Ovary (tissue), 9 donors: ENCODE measurements around the gene WDR81. TPM values are rescaled to one million over a fixed set of nuclear protein-coding genes. Genes with fewer than 3 reads are reported as not detected.

Source experiments
- DNase-seq, 5 donors: peaks; one replicate each; pipeline ENCODE4 v3.0.0-alpha.2; 2019 to 2020
- H3K27ac ChIP-seq, 2 donors: fragments of 200-600 bp; one replicate each; pipeline versions ENCODE4 v1.5.1 to v1.8.0; 2019 to 2022
- H3K27me3 ChIP-seq: fragments of 200-600 bp; one replicate; pipeline ENCODE4 v1.8.0; 2022
- H3K36me3 ChIP-seq: fragments of 200-600 bp; sonication (generic); one replicate; pipeline ENCODE4 v1.5.1; 2019
- H3K4me1 ChIP-seq: one replicate; pipeline ENCODE4 v1.8.1; 2013; ENCODE audit warnings: mild to moderate bottlenecking, moderate library complexity; ENCODE audit not compliant: insufficient read depth
- H3K4me3 ChIP-seq: fragments of 200-600 bp; sonication (generic); one replicate; pipeline ENCODE4 v1.5.1; 2017
- H3K9me3 ChIP-seq, 2 donors: fragments of 200-600 bp in 1 of 2; sonication (generic) in 1 of 2; one replicate each; pipeline versions ENCODE4 v1.5.1 to v1.8.1; 2013 to 2019; ENCODE audit warnings: mild to moderate bottlenecking in 1 of 2, moderate library complexity in 1 of 2
- CTCF ChIP-seq, 3 donors: fragments of 450-650 bp in 2 of 3; fragments of 200-600 bp in 1 of 3; IDR thresholded peaks; one replicate each; pipeline versions ENCODE4 v1.5.1 to v1.8.0; 2016 to 2022; ENCODE audit warnings: antibody characterized with exemption in 3 of 3, mild to moderate bottlenecking in 1 of 3
- EP300 ChIP-seq: sonication (generic); formaldehyde crosslinking; IDR thresholded peaks from one replicate; pipeline ENCODE4 v1.6.1; 2017; ENCODE audit warnings: antibody characterized with exemption
- POLR2A ChIP-seq: fragments of 450-650 bp; IDR thresholded peaks from one replicate; pipeline ENCODE4 v1.6.1; 2017; ENCODE audit warnings: antibody characterized with exemption, mild to moderate bottlenecking, moderate library complexity
- WGBS, 3 donors: extraction: QIAGEN DNeasy Blood & Tissue Kit in 1 of 3; methylation state at CpG; one replicate each; pipeline versions ENCODE4 v1.1.5 to v1.1.7; 2013 to 2017; 5-methylcytosine and 5-hydroxymethylcytosine counted together
- intact Hi-C, 4 donors: fragments of 100-400 bp; cut with DNase I; formaldehyde crosslinking; loops; one replicate each; pipeline versions ENCODE4 v1.11.0 to v1.15.1; 2022 to 2023
- polyA plus RNA-seq, 2 donors: library from polyadenylated mRNA; stranded (reverse); fragments of 200-250 nt in 1 of 2; fragments of 350-450 nt in 1 of 2; fragmentation: Illumina TruSeq in 1 of 2; extraction: RNeasy Lipid Tissue Mini Kit (QIAGEN cat#74804) in 1 of 2; gene quantifications; one replicate each; pipeline ENCODE4 v1.2.3, GENCODE V29; 2013 to 2014
- total RNA-seq, 7 donors: library from RNA; depleted of rRNA in 2 of 7; stranded (reverse); fragments of >200 nt in 2 of 7; fragmentation: NEBNext Ultra II Directional in 3 of 7; extraction: Animal tissue kit (Norgen Biotek cat#: 25700) in 3 of 7; gene quantifications; one replicate each; pipeline versions ENCODE4 v1.1.0 to v1.2.4, GENCODE V29; 2016 to 2023
- donor health status: DM: no; HTN: no; CAD: no; lungs with moderate emphysema.
- donor health status: DM: no; HTN: no; CAD: no.
- donor health status: Bipolar disorder and iron deficiency.
- donor health status: DM: yes; HTN: yes; CAD: no.
- donor health status: DM: no; HTN: no; CAD: no.
- donor health status: DM: yes; HTN: yes; CAD: no.

The WDR81 gene
- total and polyA plus RNA-seq, 9 donors = 1.3 to 59.4 (median 36.2) TPM

DNA sequence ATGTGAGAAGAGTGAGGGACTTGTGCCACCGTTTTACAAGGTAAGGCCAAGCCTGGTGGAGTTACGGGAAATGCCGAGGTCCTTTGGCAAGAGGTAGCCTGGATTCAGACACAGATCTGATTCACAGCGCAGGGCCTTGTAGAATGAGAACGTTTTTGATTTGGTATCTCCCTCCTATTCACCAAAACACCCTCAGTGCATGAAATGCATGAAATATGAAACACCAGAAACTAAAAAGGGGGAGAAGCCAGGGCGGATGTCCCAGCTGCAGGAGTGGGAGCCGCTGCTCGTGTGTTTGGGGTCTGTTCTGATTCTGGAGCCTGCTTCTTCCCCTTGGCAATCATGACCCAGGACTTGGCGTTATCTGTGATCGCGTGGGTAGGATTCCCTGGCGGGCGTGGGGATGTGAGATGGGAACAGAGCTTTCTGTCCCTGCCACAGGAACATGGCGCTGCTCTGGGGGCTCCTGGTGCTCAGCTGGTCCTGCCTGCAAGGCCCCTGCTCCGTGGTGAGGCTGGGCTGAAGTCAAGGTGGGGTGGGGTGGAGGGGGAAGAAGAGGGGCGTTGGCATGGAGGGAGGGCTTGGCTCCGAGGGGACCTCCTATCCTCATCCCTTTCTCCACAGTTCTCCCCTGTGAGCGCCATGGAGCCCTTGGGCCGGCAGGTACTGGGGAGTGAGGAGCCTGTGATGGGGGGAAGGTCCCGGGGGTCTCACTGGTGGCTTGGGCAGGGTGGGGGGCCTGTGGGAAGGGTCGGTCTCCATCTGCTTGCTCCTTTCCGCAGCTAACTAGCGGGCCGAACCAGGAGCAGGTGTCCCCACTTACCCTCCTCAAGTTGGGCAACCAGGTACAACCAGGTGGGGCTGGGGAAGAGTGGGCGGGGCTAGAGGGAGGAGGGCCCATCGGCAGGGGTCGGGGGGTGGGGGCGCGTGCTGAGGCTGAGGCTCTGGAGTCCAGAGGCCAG is 20.3 kb downstream of the WDR81 start:
- WGBS, 3 donors = 46 to 57% (median 53%) methylated on average over 29 of the region's 29 CpGs

DNA sequence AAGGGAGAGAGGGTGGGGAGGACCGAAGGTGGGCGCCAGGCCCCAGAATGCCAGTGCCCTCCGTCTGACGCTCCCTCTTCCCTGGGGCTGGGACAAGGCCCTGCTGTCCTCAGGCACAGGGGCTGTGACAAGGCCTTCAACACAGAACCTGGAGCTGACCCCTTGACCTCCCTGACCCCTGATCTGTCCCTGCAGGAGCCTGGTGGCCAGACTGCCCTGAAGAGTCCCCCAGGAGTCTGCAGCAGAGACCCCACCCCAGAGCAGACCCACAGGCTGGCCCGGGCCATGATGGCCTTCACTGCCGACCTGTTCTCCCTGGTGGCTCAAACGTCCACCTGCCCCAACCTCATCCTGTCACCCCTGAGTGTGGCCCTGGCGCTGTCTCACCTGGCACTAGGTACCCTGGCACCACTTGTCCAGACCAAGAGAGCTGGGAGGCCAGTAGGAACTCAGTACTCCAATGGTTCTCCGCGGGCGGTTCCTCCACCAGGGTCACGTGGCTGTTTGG is 21.1 kb downstream of the WDR81 start:
- Histone ChIP-seq H3K27me3 (no peaks in the 10 kb centered on the region), H3K4me1 (peaks cover 10% of the 10 kb centered on the region), H3K9me3 (no peaks in the 10 kb centered on the region), H3K36me3 (no peaks in the 10 kb centered on the region), H3K4me3 (no peak overlapping the region), H3K27ac (no peak overlapping the region)
- DNase-seq = peak in 1 of 5 donors; percentile 49
- intact Hi-C loops = no loop called here
- 94 to 97% (median 95%) methylated on average over 12 of the region's 12 CpGs for WGBS, 3 donors
- no peak for TF ChIP-seq POLR2A
- no peak for TF ChIP-seq EP300
- no peak for TF ChIP-seq CTCF (IDR thresholded peaks at IDR 0.05)

More for the DNA sequence above, 20.3 kb downstream of the WDR81 start:
- peak in 3 of 5 donors; percentile 37 to 68 (median 52) for DNase-seq
- intact Hi-C loops = no loop called here
- no peak overlapping the region for H3K4me3 ChIP-seq
- H3K27me3 ChIP-seq = no peaks in the 10 kb centered on the region
- TF ChIP-seq POLR2A (no peak), EP300 (no peak), CTCF (IDR thresholded peaks at IDR 0.05) (no peak)
- H3K9me3 ChIP-seq = no peaks in the 10 kb centered on the region
- H3K4me1 ChIP-seq = peaks cover 10% of the 10 kb centered on the region
- no peaks in the 10 kb centered on the region for H3K36me3 ChIP-seq
- peak overlapping the region; percentile 52 to 57 for H3K27ac ChIP-seq

DNA sequence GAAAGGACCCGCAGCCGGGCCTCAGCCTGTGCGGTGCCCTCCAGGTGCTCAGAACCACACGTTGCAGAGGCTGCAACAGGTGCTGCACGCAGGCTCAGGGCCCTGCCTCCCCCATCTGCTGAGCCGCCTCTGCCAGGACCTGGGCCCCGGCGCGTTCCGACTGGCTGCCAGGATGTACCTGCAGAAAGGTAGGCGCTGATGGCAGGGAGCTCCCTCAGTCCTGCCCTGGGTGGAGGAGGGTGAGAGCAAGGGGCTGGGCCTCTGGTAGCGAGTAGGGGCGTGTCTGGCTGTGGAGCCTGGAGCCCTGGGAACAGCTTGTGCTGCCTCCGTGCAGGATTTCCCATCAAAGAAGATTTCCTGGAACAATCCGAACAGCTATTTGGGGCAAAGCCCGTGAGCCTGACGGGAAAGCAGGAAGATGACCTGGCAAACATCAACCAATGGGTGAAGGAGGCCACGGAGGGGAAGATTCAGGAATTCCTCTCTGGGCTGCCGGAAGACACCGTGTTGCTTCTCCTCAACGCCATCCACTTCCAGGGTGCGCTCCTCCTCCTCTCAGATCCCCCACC is 22.6 kb downstream of the WDR81 start:
- TF ChIP-seq POLR2A (no peak), EP300 (peak; percentile 97), CTCF (IDR thresholded peaks at IDR 0.05) (no peak)
- H3K27ac ChIP-seq = peak overlapping the region in 1 of 2 donors; percentile 20
- no peaks in the 10 kb centered on the region for H3K36me3 ChIP-seq
- no peaks in the 10 kb centered on the region for H3K27me3 ChIP-seq
- WGBS, 3 donors = 69 to 78% (median 71%) methylated on average over 22 of the region's 22 CpGs
- no peak overlapping the region for H3K4me3 ChIP-seq
- DNase-seq = peak in 2 of 5 donors; percentile 67 to 80
- intact Hi-C loops = no loop called here
- no peaks in the 10 kb centered on the region for H3K9me3 ChIP-seq
- H3K4me1 ChIP-seq = peaks cover 10% of the 10 kb centered on the region

GRCh38 chr17:1750628-1751027 is 26.1 kb downstream of the WDR81 start:
- Histone ChIP-seq H3K9me3 (no peaks in the 10 kb centered on the region), H3K36me3 (no peaks in the 10 kb centered on the region), H3K4me1 (peaks cover 7% of the 10 kb centered on the region), H3K4me3 (no peak overlapping the region), H3K27me3 (no peaks in the 10 kb centered on the region), H3K27ac (no peak overlapping the region)
- WGBS, 3 donors = 77 to 91% (median 88%) methylated on average over 9 of the region's 9 CpGs
- TF ChIP-seq EP300 = no peak
- TF ChIP-seq POLR2A = no peak
- no peak for TF ChIP-seq CTCF (IDR thresholded peaks at IDR 0.05)
- intact Hi-C loops = no loop called here
- DNase-seq = no peak
